OCI-LY7 (cell line): ENCODE measurements around the gene AMPH.

Experiments used
- EZH2phosphoT487 ChIP-seq: fragments of 200-600 bp; sonication (generic); IDR thresholded peaks from 2 replicates; pipeline ENCODE4 v1.6.1; 2018; ENCODE audit warnings: low read depth, borderline replicate concordance, mild to moderate bottlenecking, mixed run types, antibody characterized with exemption, low read length, moderate library complexity, mixed read lengths
- TF ChIP-seq, protein P1 (sequence below): fragments of 200-600 bp; sonication (generic); conservative IDR thresholded peaks from 2 replicates; pipeline ENCODE4 v1.5.1; 2014; ENCODE audit warnings: mild to moderate bottlenecking, antibody characterized with exemption, low read length, moderate library complexity, mixed read lengths

DNA sequence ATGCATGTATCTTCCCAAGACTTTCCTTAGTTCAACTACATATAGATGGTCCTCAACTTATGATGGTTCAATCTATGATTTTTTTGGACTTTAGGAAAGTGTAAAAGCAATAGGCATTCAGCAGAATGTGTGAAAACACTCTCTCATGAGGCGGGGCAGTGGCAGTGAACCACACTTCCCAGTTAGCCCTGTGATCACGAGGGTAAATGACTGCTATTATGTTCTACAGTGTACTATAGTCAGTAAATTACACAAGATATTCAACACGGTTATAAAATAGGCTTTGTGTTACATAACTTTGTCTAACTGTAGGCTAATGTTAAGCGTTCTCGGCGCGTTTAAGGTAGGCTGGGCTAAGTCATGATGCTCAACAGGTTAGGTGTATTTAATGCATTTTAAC, 169.3 kb downstream of the AMPH start:
- TF ChIP-seq, protein P1, sequence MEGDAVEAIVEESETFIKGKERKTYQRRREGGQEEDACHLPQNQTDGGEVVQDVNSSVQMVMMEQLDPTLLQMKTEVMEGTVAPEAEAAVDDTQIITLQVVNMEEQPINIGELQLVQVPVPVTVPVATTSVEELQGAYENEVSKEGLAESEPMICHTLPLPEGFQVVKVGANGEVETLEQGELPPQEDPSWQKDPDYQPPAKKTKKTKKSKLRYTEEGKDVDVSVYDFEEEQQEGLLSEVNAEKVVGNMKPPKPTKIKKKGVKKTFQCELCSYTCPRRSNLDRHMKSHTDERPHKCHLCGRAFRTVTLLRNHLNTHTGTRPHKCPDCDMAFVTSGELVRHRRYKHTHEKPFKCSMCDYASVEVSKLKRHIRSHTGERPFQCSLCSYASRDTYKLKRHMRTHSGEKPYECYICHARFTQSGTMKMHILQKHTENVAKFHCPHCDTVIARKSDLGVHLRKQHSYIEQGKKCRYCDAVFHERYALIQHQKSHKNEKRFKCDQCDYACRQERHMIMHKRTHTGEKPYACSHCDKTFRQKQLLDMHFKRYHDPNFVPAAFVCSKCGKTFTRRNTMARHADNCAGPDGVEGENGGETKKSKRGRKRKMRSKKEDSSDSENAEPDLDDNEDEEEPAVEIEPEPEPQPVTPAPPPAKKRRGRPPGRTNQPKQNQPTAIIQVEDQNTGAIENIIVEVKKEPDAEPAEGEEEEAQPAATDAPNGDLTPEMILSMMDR = no peak
- no peak for TF ChIP-seq EZH2phosphoT487
